Loucy (cell line): ENCODE data around the gene ZBTB20.

Experiments
- CTCF ChIP-seq: fragments of 200-600 bp; sonication (generic); conservative IDR thresholded peaks from 2 replicates; pipeline ENCODE4 v1.5.1; 2014; ENCODE audit warnings: mild to moderate bottlenecking, antibody characterized with exemption, low read length
- EZH2phosphoT487 ChIP-seq: fragments of 200-600 bp; IDR thresholded peaks from 2 replicates; pipeline ENCODE4 v1.6.1; 2018; ENCODE audit warnings: antibody characterized with exemption, mild to moderate bottlenecking, moderate library complexity, borderline replicate concordance

GRCh38 chr3:114887806-114888205 lies 259.3 kb downstream of the ZBTB20 start:
- TF ChIP-seq CTCF = no peak
- no peak for TF ChIP-seq EZH2phosphoT487
